IMR-90 (cell line): ENCODE measurements around the gene EXOC6.

Experiments used
- CEBPB ChIP-seq: IDR thresholded peaks from 2 replicates; pipeline ENCODE4 v1.6.1; 2012; ENCODE audit warnings: low read depth, low read length, improper control_type of control experiment
- CTCF ChIP-seq: conservative IDR thresholded peaks from 2 replicates; pipeline ENCODE4 v1.5.1; 2012; ENCODE audit warnings: mild to moderate bottlenecking, low read depth, low read length, improper control_type of control experiment
- MAZ ChIP-seq: IDR thresholded peaks from 2 replicates; pipeline ENCODE4 v1.6.1; 2012; ENCODE audit warnings: low read depth, mild to moderate bottlenecking, low read length, improper control_type of control experiment, moderate library complexity, borderline replicate concordance
- MXI1 ChIP-seq: IDR thresholded peaks from 2 replicates; pipeline ENCODE4 v1.6.1; 2012; ENCODE audit warnings: low read depth, mild to moderate bottlenecking, low read length, moderate library complexity, borderline replicate concordance
- POLR2A ChIP-seq: IDR thresholded peaks from 2 replicates; pipeline ENCODE4 v1.6.1; 2012; ENCODE audit warnings: mild to moderate bottlenecking, low read depth, low read length
- RAD21 ChIP-seq: IDR thresholded peaks from 2 replicates; pipeline ENCODE4 v1.6.1; 2012; ENCODE audit warnings: low read length, improper control_type of control experiment
- RCOR1 ChIP-seq: IDR thresholded peaks from 2 replicates; pipeline ENCODE4 v1.6.1; 2012; ENCODE audit warnings: mild to moderate bottlenecking, low read length, improper control_type of control experiment; ENCODE audit not compliant: insufficient replicate concordance
- USF2 ChIP-seq: fragments of 150-350 bp; IDR thresholded peaks from 2 replicates; pipeline ENCODE4 v1.6.1; 2017; ENCODE audit warnings: mild to moderate bottlenecking, antibody characterized with exemption, low read length, low read depth

GRCh38 chr10:92844746-92845145 is 3.6 kb upstream of the EXOC6 start:
- TF ChIP-seq USF2 (no peak), CTCF (no peak), MAZ (no peak), RAD21 (no peak), RCOR1 (no peak), POLR2A (no peak), CEBPB (no peak), MXI1 (no peak)
